DMS153 treated with DMSO at 0.1 percent for 48 hours (cell line): Measurements from ENCODE around the gene AGPS.

Source experiments
- DNase-seq: peaks from one replicate; lab custom pipeline; 2025; ENCODE audit not compliant: unreplicated experiment; lab: John Stamatoyannopoulos, UW

AGPS gene

DNA sequence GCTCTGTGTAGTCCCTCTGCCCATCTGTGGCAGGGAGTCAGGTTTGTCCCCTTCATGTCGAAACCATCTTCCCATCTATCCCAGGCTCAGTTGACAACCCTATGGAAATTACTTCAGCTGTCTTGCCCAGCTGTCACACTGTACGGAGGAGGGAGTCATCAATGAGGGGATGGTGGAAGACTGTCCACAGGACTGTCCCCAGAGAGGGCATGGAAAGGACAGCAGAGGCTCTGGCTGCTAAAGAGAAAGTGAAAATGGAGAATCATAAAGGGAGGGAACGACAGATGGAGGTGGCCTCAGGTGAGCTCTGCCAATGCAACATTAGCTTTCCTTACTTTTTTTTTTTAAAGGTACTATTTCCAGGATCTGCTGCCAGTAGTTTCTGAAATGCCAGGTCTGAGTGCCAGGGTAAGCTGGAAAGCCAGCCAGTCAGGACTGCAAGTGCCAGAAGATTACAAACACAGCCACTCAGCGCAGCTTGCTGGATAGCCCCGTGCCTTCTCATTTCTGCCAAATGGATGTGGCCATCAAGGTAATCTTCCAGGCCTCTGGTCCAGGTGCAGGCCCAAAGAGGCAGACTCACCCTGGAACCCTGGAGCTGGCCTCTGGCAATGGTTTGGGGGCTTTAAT lies 192.8 kb downstream of the AGPS start:
- DNase-seq = no peak

GRCh38 chr2:177586154-177586553 lies 193.6 kb downstream of the AGPS start:
- DNase-seq = no peak

GRCh38 chr2:177587371-177587770 lies 194.8 kb downstream of the AGPS start:
- DNase-seq = no peak

DNA sequence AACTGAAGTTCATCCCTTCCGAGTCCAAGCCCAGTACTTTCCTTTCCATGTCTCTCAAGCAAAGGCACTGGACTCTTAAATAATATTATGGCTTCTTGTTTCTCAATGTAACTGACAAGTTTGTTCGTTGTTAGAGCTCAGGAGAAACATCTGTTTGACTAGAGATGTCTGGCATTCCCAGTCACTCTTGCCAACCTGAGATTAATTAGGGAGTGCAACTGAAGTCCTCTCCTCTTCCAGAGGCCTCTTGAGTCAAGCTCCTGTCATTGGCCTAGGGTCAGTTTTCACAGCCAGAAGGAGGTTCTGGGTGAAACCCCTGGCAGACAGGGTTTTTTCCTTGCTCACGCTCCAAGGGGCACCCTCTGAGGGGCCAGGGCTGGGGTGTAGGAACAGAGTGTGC lies 196.1 kb downstream of the AGPS start:
- DNase-seq = no peak

DNA sequence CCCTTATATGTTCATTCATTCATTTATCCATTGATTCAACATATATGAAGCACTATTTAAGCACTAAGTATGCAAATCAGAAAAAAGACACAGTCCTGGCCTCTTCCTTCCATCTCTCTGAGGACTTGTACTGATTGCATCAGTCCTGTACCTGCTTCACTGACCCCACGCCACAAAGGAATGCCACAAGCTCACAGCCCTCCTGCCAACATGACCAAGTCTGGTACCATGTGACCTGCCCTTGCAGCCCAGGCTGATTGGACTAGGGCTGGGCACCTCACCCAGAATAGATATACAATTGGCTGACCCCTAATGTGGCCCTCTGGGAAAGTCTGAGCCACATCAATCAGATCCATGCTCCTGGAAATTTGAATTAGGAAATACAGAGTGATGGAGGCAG lies 196.6 kb downstream of the AGPS start:
- DNase-seq = no peak

GRCh38 chr2:177592397-177592796 lies 199.8 kb downstream of the AGPS start:
- no peak for DNase-seq

DNA sequence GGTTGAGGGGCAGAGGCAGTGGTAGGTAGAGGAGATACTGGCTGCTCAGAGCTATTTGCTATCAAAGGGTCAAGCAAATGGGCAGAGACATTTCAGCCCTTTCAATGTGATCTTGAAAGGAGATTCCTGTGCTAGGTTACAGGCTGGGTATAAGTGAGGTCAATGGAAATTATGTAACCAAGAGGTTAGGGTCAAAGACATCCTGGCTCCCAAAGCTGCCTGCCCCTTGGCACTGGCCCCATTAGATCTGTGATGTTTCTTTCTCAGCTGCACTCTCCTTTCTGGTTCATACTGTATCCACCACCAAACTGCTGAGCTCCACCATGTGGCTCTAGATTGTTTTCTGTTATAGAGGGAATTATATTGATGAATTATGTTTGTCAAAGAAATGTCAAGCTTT lies 200.4 kb downstream of the AGPS start:
- no peak for DNase-seq

DNA sequence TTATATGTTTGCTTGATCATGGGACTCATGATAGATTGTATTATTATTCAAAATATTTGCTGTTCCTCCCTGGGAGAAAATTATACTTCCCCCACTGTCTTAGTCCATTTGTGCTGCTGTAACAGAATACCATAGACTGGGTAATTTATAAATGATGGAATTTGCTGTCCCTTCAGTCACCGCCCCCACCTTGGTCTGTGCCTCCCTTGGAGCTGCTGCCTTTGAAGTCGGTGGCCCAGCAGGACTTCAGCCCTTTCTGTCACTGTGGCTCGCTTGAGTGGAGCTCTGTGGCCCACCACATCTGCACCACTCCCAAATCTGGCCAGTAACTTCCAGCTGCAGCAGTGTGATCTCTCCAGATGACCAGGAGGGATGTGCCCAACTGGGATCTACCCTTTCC lies 200.8 kb downstream of the AGPS start:
- no peak for DNase-seq
